GM19099 (cell line): ENCODE measurements around the gene MYO3B.

ENCODE experiments used
- POLR2A ChIP-seq: IDR thresholded peaks from 3 replicates; pipeline ENCODE4 v1.6.1; 2011; ENCODE audit warnings: low read depth; ENCODE audit not compliant: insufficient read length; ENCODE audit errors: extremely low read depth

MYO3B gene

GRCh38 chr2:170181602-170182001 lies 3.7 kb downstream of the MYO3B start:
- TF ChIP-seq POLR2A = no peak

GRCh38 chr2:170185319-170185718 lies 7.4 kb downstream of the MYO3B start:
- no peak for TF ChIP-seq POLR2A

- no peak for TF ChIP-seq POLR2A
Observed at GRCh38 chr2:170189757-170190156, 11.8 kb downstream of the MYO3B start.

GRCh38 chr2:170190172-170190571 lies 12.2 kb downstream of the MYO3B start:
- no peak for TF ChIP-seq POLR2A

- no peak for TF ChIP-seq POLR2A
Observed at GRCh38 chr2:170191166-170191866, 13.4 kb downstream of the MYO3B start.

- no peak for TF ChIP-seq POLR2A
Observed at GRCh38 chr2:170196963-170197362, 19.0 kb downstream of the MYO3B start.

GRCh38 chr2:170201275-170201674 lies 23.3 kb downstream of the MYO3B start:
- TF ChIP-seq POLR2A = no peak

- TF ChIP-seq POLR2A = no peak
Observed at GRCh38 chr2:170201734-170202393, 23.9 kb downstream of the MYO3B start.

GRCh38 chr2:170202437-170202836 lies 24.5 kb downstream of the MYO3B start:
- TF ChIP-seq POLR2A = no peak

- no peak for TF ChIP-seq POLR2A
Observed at GRCh38 chr2:170204298-170204951, 26.5 kb downstream of the MYO3B start.

- no peak for TF ChIP-seq POLR2A
Observed at GRCh38 chr2:170206246-170206645, 28.3 kb downstream of the MYO3B start.

GRCh38 chr2:170206805-170207407 lies 29.0 kb downstream of the MYO3B start:
- no peak for TF ChIP-seq POLR2A

GRCh38 chr2:170207901-170208300 lies 30.0 kb downstream of the MYO3B start:
- no peak for TF ChIP-seq POLR2A

- TF ChIP-seq POLR2A = no peak
Observed at GRCh38 chr2:170208967-170209366, 31.0 kb downstream of the MYO3B start.

- TF ChIP-seq POLR2A = no peak
Observed at GRCh38 chr2:170212625-170213280, 34.8 kb downstream of the MYO3B start.
